AG10803 (cell line): ENCODE measurements around the gene IFNA14.
"Not testable (repeated sequence)": the region's sequence is repeated elsewhere in the genome, so short reads cannot be mapped to it uniquely, and the experiment has no call there.

ENCODE experiments used
- DNase-seq: peaks from one replicate; pipeline ENCODE4 v3.0.0; 2010; ENCODE audit warnings: low read depth
- H3K4me3 ChIP-seq: 2 replicates; pipeline ENCODE4 v1.5.1; 2011; ENCODE audit warnings: mild to moderate bottlenecking, low read length, control low read depth
- TF ChIP-seq, protein P1 (sequence below): conservative IDR thresholded peaks from 2 replicates; pipeline ENCODE4 v1.5.1; 2011; ENCODE audit warnings: mild to moderate bottlenecking, low read length, control low read depth, inconsistent platforms

Gene IFNA14

DNA sequence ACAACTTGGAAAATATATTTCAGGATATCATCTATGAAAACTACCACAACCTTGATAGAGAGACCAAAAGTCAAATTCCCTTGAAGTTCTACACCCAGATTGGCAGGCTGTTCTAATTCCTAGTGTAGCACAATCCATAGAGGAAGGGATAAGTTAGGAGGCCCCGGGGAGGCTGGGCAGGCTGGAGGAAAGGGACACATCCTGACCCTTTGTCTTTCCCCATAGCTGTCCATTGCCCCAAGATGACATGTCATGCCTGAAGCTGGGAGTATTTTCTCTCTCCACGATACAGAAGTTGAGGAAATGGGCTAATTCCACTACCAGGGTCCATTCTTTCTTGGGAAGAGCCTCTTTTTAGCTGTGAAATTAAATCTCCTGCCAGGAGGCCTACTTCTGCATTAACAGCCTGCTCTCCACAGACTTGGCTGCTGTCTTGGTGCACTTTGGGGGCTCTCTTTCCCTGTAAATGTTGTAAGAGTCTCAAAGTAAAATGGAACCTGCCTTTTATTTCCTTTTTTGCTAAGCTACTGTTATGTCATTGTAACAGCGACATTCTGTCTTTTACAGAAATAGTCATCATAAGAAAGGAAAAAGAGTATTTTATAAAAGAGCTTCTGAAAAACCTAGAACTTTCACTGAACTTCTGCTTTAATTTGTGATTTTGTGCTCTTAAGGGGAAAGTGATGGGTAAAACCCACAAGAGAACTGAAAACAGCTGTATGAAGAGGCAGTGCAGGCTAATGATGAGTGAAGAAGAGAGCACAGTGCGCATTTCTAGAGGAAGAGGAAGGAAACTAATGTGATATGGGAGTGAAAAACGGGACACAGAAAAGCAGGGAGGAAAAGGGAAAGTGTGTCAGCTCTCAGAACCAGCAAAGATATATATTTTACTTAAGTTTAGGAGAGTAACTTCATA lies 26.1 kb downstream of the IFNA14 start:
- TF ChIP-seq, protein P1, sequence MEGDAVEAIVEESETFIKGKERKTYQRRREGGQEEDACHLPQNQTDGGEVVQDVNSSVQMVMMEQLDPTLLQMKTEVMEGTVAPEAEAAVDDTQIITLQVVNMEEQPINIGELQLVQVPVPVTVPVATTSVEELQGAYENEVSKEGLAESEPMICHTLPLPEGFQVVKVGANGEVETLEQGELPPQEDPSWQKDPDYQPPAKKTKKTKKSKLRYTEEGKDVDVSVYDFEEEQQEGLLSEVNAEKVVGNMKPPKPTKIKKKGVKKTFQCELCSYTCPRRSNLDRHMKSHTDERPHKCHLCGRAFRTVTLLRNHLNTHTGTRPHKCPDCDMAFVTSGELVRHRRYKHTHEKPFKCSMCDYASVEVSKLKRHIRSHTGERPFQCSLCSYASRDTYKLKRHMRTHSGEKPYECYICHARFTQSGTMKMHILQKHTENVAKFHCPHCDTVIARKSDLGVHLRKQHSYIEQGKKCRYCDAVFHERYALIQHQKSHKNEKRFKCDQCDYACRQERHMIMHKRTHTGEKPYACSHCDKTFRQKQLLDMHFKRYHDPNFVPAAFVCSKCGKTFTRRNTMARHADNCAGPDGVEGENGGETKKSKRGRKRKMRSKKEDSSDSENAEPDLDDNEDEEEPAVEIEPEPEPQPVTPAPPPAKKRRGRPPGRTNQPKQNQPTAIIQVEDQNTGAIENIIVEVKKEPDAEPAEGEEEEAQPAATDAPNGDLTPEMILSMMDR = peak; percentile 44
- DNase-seq = peak; percentile 2
- not testable (repeated sequence) for H3K4me3 ChIP-seq

DNA sequence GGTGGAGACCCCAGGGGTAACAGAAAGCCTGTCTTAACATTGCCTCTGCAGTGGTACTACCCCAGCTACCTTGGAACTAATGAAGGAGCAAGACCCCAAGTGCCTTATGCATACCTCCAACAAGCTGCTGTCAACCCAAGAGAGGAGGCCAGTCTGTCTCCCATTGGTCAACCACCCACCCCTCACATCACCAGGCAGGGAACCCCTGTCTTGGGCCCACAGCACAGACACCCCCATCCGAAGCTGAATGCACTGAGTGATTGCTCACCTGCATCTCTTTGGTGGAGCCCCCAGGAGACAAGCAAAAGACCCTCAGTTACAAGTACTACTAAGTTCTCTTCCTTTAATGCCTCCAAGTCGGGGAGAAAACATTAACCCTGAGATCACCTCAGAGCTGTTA lies 27.6 kb downstream of the IFNA14 start:
- not testable (repeated sequence) for H3K4me3 ChIP-seq, DNase-seq

DNA sequence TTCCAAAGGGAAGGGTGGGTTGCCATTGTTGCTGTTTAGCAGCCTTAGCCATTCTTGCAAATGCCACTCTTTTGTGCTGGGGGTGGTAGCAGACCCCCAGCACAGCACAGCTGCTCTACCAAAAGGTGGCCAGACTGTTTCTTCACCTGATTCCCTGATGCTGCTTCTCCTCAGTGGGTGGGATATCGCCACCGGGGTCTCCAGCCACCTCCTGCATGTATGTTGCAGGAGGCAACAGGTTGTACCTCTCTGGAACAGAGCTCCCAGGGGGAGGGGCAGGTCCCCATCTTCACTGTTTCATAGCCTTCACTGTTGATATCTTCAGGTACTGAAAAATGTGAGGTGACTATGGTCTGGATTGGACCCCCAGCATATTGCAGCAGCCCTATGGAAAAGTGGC lies 29.0 kb downstream of the IFNA14 start:
- not testable (repeated sequence) for DNase-seq, H3K4me3 ChIP-seq

DNA sequence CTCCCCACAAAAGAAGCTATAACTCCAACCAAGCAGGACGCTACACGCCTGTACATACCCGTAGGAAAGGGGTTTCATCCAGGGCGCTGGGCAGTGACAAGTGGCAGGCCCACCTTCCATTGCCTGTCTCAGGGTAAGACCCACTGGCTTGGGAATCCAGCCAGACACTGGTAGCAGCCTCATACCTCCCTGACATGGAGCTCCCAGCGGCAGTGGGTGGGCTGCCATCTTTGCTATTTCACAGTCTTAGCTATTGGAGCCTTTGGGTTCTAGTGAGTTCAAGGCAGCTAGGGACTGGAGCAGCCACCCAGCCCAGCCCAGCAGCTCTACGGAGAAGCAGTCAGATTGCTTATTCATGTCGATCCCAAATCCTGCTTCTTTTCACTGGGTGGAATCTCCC lies 29.5 kb downstream of the IFNA14 start:
- no peak for DNase-seq
- H3K4me3 ChIP-seq = no peak overlapping the region
- TF ChIP-seq, protein P1 = no peak

DNA sequence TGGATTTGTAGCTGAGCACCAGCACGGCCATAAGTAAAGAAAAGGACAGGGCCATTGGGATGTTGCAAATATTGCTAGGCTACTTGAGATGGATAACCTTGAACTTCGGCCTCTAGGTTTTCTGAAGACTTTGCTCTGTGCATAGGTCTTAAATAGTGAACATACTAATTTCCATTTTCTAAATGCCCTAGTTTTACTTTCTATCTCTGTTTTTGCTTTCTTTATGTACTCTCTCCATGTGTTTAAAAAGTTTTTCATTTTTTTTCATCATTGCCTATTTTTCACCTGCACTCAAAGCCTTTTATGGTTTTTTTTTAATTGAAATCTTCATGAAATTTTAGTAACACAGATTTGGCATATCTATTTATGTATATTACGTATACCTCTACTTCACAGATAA lies 32.8 kb downstream of the IFNA14 start, which contains the start of gene IFNA10:
TSS of gene IFNA10 (minus strand) at position 101 of the 400 bp plus-strand sequence. CDS start at position 55, 46 bp downstream.
- not testable (repeated sequence) for H3K4me3 ChIP-seq, DNase-seq

DNA sequence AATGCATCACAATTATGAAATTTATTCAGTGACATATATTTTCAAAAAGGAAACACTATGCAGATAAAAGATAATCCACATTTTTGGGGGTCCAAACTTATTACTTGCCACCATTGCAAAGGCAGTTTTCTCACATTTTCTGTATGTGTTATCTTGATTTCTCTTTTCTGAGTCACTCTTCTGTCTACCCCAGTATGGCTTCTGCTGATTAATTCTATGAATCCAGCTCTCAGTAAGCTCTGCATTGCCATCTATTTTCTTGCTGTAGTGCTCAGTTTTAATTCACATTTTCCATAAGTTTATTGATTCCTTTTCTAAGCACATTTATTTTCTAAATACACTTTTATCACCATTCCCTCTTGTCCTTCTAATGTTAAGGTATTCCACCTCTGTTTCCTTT lies 34.6 kb downstream of the IFNA14 start:
- H3K4me3 ChIP-seq = no peak overlapping the region
- DNase-seq = no peak
- TF ChIP-seq, protein P1 = no peak

DNA sequence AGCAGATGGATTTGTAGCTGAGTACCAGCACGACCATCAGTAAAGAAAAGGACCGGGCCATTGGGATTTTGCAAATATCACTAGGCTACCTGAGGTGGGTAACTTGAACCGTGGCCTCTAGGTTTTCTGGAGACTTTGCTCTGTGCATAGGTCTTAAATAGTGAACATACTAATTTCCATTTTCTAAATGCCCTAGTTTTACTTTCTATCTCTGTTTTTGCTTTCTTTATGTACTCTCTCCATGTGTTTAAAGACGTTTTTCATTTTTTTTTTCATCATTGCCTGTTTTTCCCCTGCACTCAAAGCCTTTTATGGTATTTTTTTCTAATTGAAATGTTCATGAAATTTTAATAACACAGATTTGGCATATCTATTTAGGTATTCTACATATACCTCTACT lies 37.7 kb downstream of the IFNA14 start, which contains the start of gene IFNA7:
TSS of gene IFNA7 (minus strand) at position 101 of the 400 bp plus-strand sequence. CDS start at position 61, 40 bp downstream.
- H3K4me3 ChIP-seq, DNase-seq: not testable (repeated sequence)

DNA sequence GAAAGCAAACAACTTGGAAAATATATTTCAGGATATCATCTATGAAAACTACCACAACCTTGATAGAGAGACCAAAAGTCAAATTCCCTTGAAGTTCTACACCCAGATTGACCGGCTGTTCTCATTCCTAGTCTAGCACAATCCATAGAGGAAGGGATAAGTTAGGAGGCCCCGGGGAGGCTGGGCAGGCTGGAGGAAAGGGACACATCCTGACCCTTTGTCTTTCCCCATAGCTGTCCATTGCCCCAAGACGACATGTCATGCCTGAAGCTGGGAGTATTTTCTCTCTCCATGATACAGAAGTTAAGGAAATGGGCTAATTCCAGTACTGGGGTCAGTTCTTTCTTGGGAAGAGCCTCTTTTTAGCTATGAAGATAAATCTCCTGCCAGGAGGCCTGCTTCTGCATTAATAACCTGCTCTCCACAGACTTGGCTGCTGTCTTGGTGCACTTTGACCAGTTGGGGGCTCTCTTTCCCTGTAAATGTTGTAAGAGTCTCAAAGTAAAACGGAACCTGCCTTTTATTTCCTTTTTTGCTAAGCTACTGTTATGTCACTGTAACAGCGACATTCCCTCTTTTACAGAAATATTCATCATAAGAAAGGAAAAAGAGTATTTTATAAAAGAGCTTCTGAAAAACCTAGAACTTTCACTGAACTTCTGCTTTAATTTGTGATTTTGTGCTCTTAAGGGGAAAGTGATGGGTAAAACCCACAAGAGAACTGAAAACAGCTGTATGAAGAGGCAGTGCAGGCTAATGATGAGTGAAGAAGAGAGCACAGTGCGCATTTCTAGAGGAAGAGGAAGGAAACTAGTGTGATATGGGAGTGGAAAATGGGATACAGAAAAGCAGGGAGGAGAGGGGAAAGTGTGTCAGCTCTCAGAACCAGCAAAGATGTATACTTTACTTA lies 44.7 kb downstream of the IFNA14 start:
- peak; percentile 3 for DNase-seq
- not testable (repeated sequence) for H3K4me3 ChIP-seq
- TF ChIP-seq, protein P1 = peak; percentile 52
